Stimulated activated CD4-positive, alpha-beta T cell treated with anti-CD3 and anti-CD28 coated beads, TNF-alpha, amount 100 ng/mL, for 24 hours (primary cell): Measurements from ENCODE around the gene HDGF.

Source experiments
- DNase-seq, 3 experiments: peaks; one replicate each; pipeline ENCODE4 v3.0.0-alpha.2; 2020; ENCODE audit warnings: low read depth in 3 of 3

HDGF gene

GRCh38 chr1:156746728-156747631 is 4.5 kb downstream of the HDGF start:
- peak in 1 of 3 experiments; percentile 61 for DNase-seq

GRCh38 chr1:156746406-156746727 is 5.1 kb downstream of the HDGF start:
- no peak for DNase-seq

GRCh38 chr1:156745881-156746280 is 5.6 kb downstream of the HDGF start:
- no peak for DNase-seq

- no peak for DNase-seq
These were observed 6.6 kb downstream of the HDGF start for GRCh38 chr1:156744786-156745419.

- DNase-seq: no peak
These were observed 7.1 kb downstream of the HDGF start for GRCh38 chr1:156744344-156744743.

- no peak for DNase-seq
These were observed 7.8 kb downstream of the HDGF start for GRCh38 chr1:156743367-156744302.

- no peak for DNase-seq
These were observed 8.7 kb downstream of the HDGF start for GRCh38 chr1:156742801-156743200.

- no peak for DNase-seq
These were observed 9.5 kb downstream of the HDGF start for GRCh38 chr1:156742017-156742416.

GRCh38 chr1:156741481-156741983 is 9.9 kb downstream of the HDGF start:
- no peak for DNase-seq

- peak; percentile 92 to 97 (median 96) for DNase-seq
These were observed 10.6 kb downstream of the HDGF start, which contains the start of gene MRPL24 for GRCh38 chr1:156740741-156741480. MRPL24 (minus strand) TSS chr1:156741088; CDS start chr1:156738704, 2,384 bp downstream.

- DNase-seq: no peak
These were observed 11.2 kb downstream of the HDGF start for GRCh38 chr1:156740237-156740740.

- DNase-seq: no peak
These were observed 12.6 kb downstream of the HDGF start for GRCh38 chr1:156738916-156739315.

GRCh38 chr1:156738407-156738806 is 13.1 kb downstream of the HDGF start:
- DNase-seq: no peak

GRCh38 chr1:156733989-156734584 is 17.4 kb downstream of the HDGF start:
- DNase-seq: no peak

GRCh38 chr1:156728599-156729462 is 22.6 kb downstream of the HDGF start, which contains the start of gene ISG20L2:
ISG20L2 (minus strand) TSS chr1:156728766; CDS start chr1:156727652, 1,114 bp downstream.
- peak; percentile 87 to 97 (median 93) for DNase-seq

- peak; percentile 62 to 83 (median 70) for DNase-seq
These were observed 23.4 kb downstream of the HDGF start, which contains the start of gene METTL25B for GRCh38 chr1:156727926-156728598. METTL25B (plus strand) TSS chr1:156728469; CDS start chr1:156729105, 636 bp downstream.

GRCh38 chr1:156727492-156727891 is 24.0 kb downstream of the HDGF start:
- no peak for DNase-seq

- DNase-seq: peak in 1 of 3 experiments; percentile 32
These were observed 24.8 kb downstream of the HDGF start for GRCh38 chr1:156726549-156727226.
